Retinal pigment epithelial cell (primary cell): ENCODE data around the gene CD68.

Experiments used
- DNase-seq: peaks from one replicate; pipeline ENCODE4 v3.0.0-alpha.2; 2010; ENCODE audit warnings: low read depth
- H3K4me3 ChIP-seq: 2 replicates; pipeline ENCODE4 v1.5.1; 2011; ENCODE audit warnings: mild to moderate bottlenecking, low read length, control low read depth, moderate library complexity
- CTCF ChIP-seq: conservative IDR thresholded peaks from 2 replicates; pipeline ENCODE4 v1.5.1; 2011; ENCODE audit warnings: low read depth, low read length, control low read depth, inconsistent platforms

Gene CD68

GRCh38 chr17:7570351-7570750, 9.1 kb upstream of the CD68 start:
- no peak for TF ChIP-seq CTCF
- H3K4me3 ChIP-seq: no peak overlapping the region
- no peak for DNase-seq

- H3K4me3 ChIP-seq: peak overlapping the region; percentile 64
- DNase-seq: no peak
- no peak for TF ChIP-seq CTCF
These were observed 7.2 kb upstream of the CD68 start for GRCh38 chr17:7572338-7572587.

- H3K4me3 ChIP-seq: peak overlapping the region; percentile 95
- peak; percentile 97 for DNase-seq
- TF ChIP-seq CTCF: no peak
These were observed 6.7 kb upstream of the CD68 start for GRCh38 chr17:7572588-7573323.

GRCh38 chr17:7573324-7574080, 5.9 kb upstream of the CD68 start:
- peak overlapping the region; percentile 95 for H3K4me3 ChIP-seq
- DNase-seq: peak; percentile 66
- TF ChIP-seq CTCF: no peak

- peak overlapping the region; percentile 95 for H3K4me3 ChIP-seq
- no peak for DNase-seq
- TF ChIP-seq CTCF: no peak
These were observed 5.1 kb upstream of the CD68 start for GRCh38 chr17:7574176-7574953.

- peak overlapping the region; percentile 95 for H3K4me3 ChIP-seq
- DNase-seq: no peak
- no peak for TF ChIP-seq CTCF
These were observed 4.0 kb upstream of the CD68 start for GRCh38 chr17:7575481-7575883.
